Transverse colon (tissue), 4 donors: ENCODE data around the gene TRPM6. TPM values are rescaled to one million over a fixed set of nuclear protein-coding genes. Genes with fewer than 3 reads are reported as not detected.

Source experiments
- DNase-seq: peaks from one replicate; pipeline ENCODE4 v3.0.0-alpha.2; 2019
- H3K27ac ChIP-seq, 4 donors: fragments of 200-600 bp; sonication (generic); 2 replicates each; pipeline ENCODE4 v1.5.1; 2016 to 2018; ENCODE audit warnings: inconsistent platforms in 4 of 4
- H3K27me3 ChIP-seq: fragments of 200-600 bp; sonication (generic); 2 replicates; pipeline ENCODE4 v1.5.1; 2017; ENCODE audit warnings: inconsistent platforms
- H3K36me3 ChIP-seq, 4 donors: fragments of 200-600 bp; sonication (generic); 2 replicates each; pipeline ENCODE4 v1.5.1; 2017 to 2019; ENCODE audit warnings: inconsistent platforms in 4 of 4
- H3K4me1 ChIP-seq, 4 donors: fragments of 200-600 bp; sonication (generic); 2 replicates each; pipeline ENCODE4 v1.5.1; 2017 to 2020; ENCODE audit warnings: inconsistent platforms in 4 of 4
- H3K4me3 ChIP-seq, 4 donors: fragments of 200-600 bp; sonication (generic); 1 replicate in 1 of 4; 2 replicates in 3 of 4; pipeline versions ENCODE4 v1.5.1 to v1.6.1; 2017 to 2019; ENCODE audit warnings: inconsistent platforms in 4 of 4
- H3K9me3 ChIP-seq, 2 donors: fragments of 200-600 bp; sonication (generic); 2 replicates each; pipeline ENCODE4 v1.5.1; 2017 to 2019; ENCODE audit warnings: inconsistent platforms in 2 of 2
- CTCF ChIP-seq, 5 experiments: fragments of 200-600 bp in 3 of 5; fragments of 450-650 bp in 2 of 5; sonication (generic) in 3 of 5; IDR thresholded peaks; 1 replicate in 2 of 5; 2 replicates in 3 of 5; pipeline ENCODE4 v1.5.1; 2016 to 2017; ENCODE audit warnings: antibody characterized with exemption in 5 of 5, inconsistent platforms in 3 of 5, mild to moderate bottlenecking in 2 of 5, moderate library complexity in 1 of 5
- EP300 ChIP-seq: sonication (generic); formaldehyde crosslinking; IDR thresholded peaks from one replicate; pipeline ENCODE4 v1.6.1; 2017; ENCODE audit warnings: antibody characterized with exemption, low read depth
- POLR2A ChIP-seq: fragments of 450-650 bp; IDR thresholded peaks from one replicate; pipeline ENCODE4 v1.6.1; 2016; ENCODE audit warnings: antibody characterized with exemption, mild to moderate bottlenecking, moderate library complexity
- POLR2AphosphoS5 ChIP-seq, 3 donors: sonication (generic); formaldehyde crosslinking; IDR thresholded peaks; one replicate each; pipeline ENCODE4 v1.6.1; 2016; ENCODE audit warnings: antibody characterized with exemption in 3 of 3
- WGBS, 2 donors: methylation state at CpG; one replicate each; pipeline ENCODE4 v1.1.5; 2018; ENCODE audit warnings: low coverage in 1 of 2; 5-methylcytosine and 5-hydroxymethylcytosine counted together
- in situ Hi-C, 4 donors: fragments of 200-750 bp; cut with MboI; loops; one replicate each; pipeline versions ENCODE4 v1.15.0 to v1.15.1; 2017; ENCODE audit warnings: low sequenced_read_pairs in 3 of 4, low pct_ligation_motif_present in 1 of 4, low pct_unique_long_range_greater_than_20kb in 1 of 4
- intact Hi-C: fragments of 100-400 bp; cut with DNase I; formaldehyde crosslinking; loops from one replicate; pipeline ENCODE4 v1.15.1; 2023; ENCODE audit warnings: low total_unique reads
- total RNA-seq, 4 donors: library from RNA; depleted of rRNA; stranded (reverse); fragments of >200 nt; gene quantifications; one replicate each; pipeline ENCODE4 v1.1.0, GENCODE V29; 2016

TRPM6 gene
- total RNA-seq, 4 donors from 2014 or later, result 21.5 to 122 (median 51.6) TPM

GRCh38 chr9:74838351-74838750 is 49.4 kb downstream of the TRPM6 start:
- intact Hi-C loops, result no loop called here
- no peaks in the 10 kb centered on the region for H3K36me3 ChIP-seq
- peak overlapping the region; percentile 25 to 57 (median 56) for H3K27ac ChIP-seq
- H3K4me1 ChIP-seq, result peaks cover 0 to 14% (median 5%) of the 10 kb centered on the region in 4 donors
- no peak overlapping the region for H3K4me3 ChIP-seq
- in situ Hi-C loops, result no loop called here
- no peaks in the 10 kb centered on the region for H3K9me3 ChIP-seq
- TF ChIP-seq CTCF (IDR thresholded peaks at IDR 0.05) (no peak), POLR2AphosphoS5 (IDR thresholded peaks at IDR 0.05) (peak in 1 of 3 donors; percentile 53), POLR2A (no peak)
- DNase-seq, result no peak
- WGBS, 2 donors, result 75 to 83% methylated on average over 4 of the region's 4 CpGs
- no peaks in the 10 kb centered on the region for H3K27me3 ChIP-seq

GRCh38 chr9:74824654-74825053 is 63.1 kb downstream of the TRPM6 start:
- WGBS, 2 donors, result 50 to 58% methylated on average over 1 of the region's 1 CpG
- intact Hi-C loops, result no loop called here
- H3K4me3 ChIP-seq, result no peak overlapping the region
- in situ Hi-C loops, result no loop called here
- H3K27ac ChIP-seq, result peak overlapping the region in 1 of 4 donors; percentile 6
- H3K9me3 ChIP-seq, result no peaks in the 10 kb centered on the region
- DNase-seq, result peak; percentile 72
- TF ChIP-seq POLR2AphosphoS5 (IDR thresholded peaks at IDR 0.05), result no peak
- no peak for TF ChIP-seq EP300
- H3K4me1 ChIP-seq, result no peaks in the 10 kb centered on the region
- no peaks in the 10 kb centered on the region for H3K36me3 ChIP-seq
- no peaks in the 10 kb centered on the region for H3K27me3 ChIP-seq

GRCh38 chr9:74821636-74822035 is 66.1 kb downstream of the TRPM6 start:
- Histone ChIP-seq H3K27ac (peak overlapping the region in 1 of 4 donors; percentile 7), H3K4me3 (peak overlapping the region in 1 of 4 donors; percentile 27), H3K9me3 (no peaks in the 10 kb centered on the region), H3K4me1 (peaks cover 0 to 7% (median 3%) of the 10 kb centered on the region in 4 donors), H3K36me3 (no peaks in the 10 kb centered on the region), H3K27me3 (no peaks in the 10 kb centered on the region)
- WGBS, 2 donors, result 72 to 80% methylated on average over 1 to 8 of the region's 8 CpGs
- in situ Hi-C loops, result no loop called here
- intact Hi-C loops, result no loop called here
- TF ChIP-seq POLR2AphosphoS5 (IDR thresholded peaks at IDR 0.05) (no peak), CTCF (IDR thresholded peaks at IDR 0.05) (no peak), POLR2A (no peak), EP300 (no peak)
- no peak for DNase-seq

- intact Hi-C loops, result no loop called here
- H3K27me3 ChIP-seq, result no peaks in the 10 kb centered on the region
Observed at GRCh38 chr9:74817816-74818215, 69.9 kb downstream of the TRPM6 start.

GRCh38 chr9:74817281-74817810 is 70.4 kb downstream of the TRPM6 start:
- Histone ChIP-seq H3K4me1 (peaks cover 0 to 7% (median 3%) of the 10 kb centered on the region in 4 donors), H3K4me3 (no peak overlapping the region), H3K27me3 (no peaks in the 10 kb centered on the region), H3K36me3 (no peaks in the 10 kb centered on the region), H3K27ac (peak overlapping the region; percentile 4 to 61 (median 50)), H3K9me3 (no peaks in the 10 kb centered on the region)
- DNase-seq, result peak; percentile 55
- intact Hi-C loops (no loop called here), in situ Hi-C loops (no loop called here)
- TF ChIP-seq POLR2AphosphoS5 (IDR thresholded peaks at IDR 0.05) (peak in 1 of 3 donors; percentile 13), EP300 (no peak)
- WGBS, 2 donors, result 50 to 81% methylated on average over 7 to 9 of the region's 9 CpGs

More at GRCh38 chr9:74817816-74818215, 69.9 kb downstream of the TRPM6 start:
- WGBS, 2 donors, result 28 to 61% methylated on average over 2 of the region's 2 CpGs
- TF ChIP-seq POLR2AphosphoS5 (IDR thresholded peaks at IDR 0.05) (peak in 1 of 3 donors; percentile 11), EP300 (no peak)
- no peak for DNase-seq
- Histone ChIP-seq H3K27ac (peak overlapping the region; percentile 4 to 61 (median 50)), H3K4me1 (peaks cover 0 to 7% (median 3%) of the 10 kb centered on the region in 4 donors), H3K4me3 (no peak overlapping the region), H3K9me3 (no peaks in the 10 kb centered on the region), H3K36me3 (no peaks in the 10 kb centered on the region)
- in situ Hi-C loops, result no loop called here
